ENCODE measurements around the gene KSR2. TPM values are rescaled to one million over a fixed set of nuclear protein-coding genes. Genes with fewer than 3 reads are reported as not detected.

KSR2 gene
- total RNA-seq, 1 donor from 2014 or later, result not detected

GRCh38 chr12:117882603-117883184, 86.1 kb downstream of the KSR2 start:
- H3K27me3 ChIP-seq (ENCODE audit: low read depth), result peaks cover 67% of the 10 kb centered on the region
- no peak for TF ChIP-seq CTCF (IDR thresholded peaks at IDR 0.05; ENCODE audit: borderline replicate concordance)
- H3K4me1 ChIP-seq, result no peaks in the 10 kb centered on the region
- H3K27ac ChIP-seq (replicated peaks), result no peak overlapping the region
- DNase-seq, result no peak
- intact Hi-C loops (cut with micrococcal nuclease), result no loop called here
- no peaks in the 10 kb centered on the region for H3K36me3 ChIP-seq
- H3K4me3 ChIP-seq, result no peak overlapping the region
- H3K9me3 ChIP-seq (replicated peaks), result no peaks in the 10 kb centered on the region

- DNase-seq, result no peak
- TF ChIP-seq CTCF (IDR thresholded peaks at IDR 0.05; ENCODE audit: borderline replicate concordance), result no peak
- Histone ChIP-seq H3K27ac (replicated peaks) (no peak overlapping the region), H3K4me3 (no peak overlapping the region), H3K4me1 (no peaks in the 10 kb centered on the region), H3K9me3 (replicated peaks) (no peaks in the 10 kb centered on the region), H3K27me3 (ENCODE audit: low read depth) (peaks cover 72% of the 10 kb centered on the region), H3K36me3 (no peaks in the 10 kb centered on the region)
- intact Hi-C loops (cut with micrococcal nuclease), result no loop called here
Measured at GRCh38 chr12:117882181-117882580, 86.6 kb downstream of the KSR2 start.

- no peaks in the 10 kb centered on the region for H3K36me3 ChIP-seq
- no peaks in the 10 kb centered on the region for H3K9me3 ChIP-seq (replicated peaks)
- H3K27me3 ChIP-seq (ENCODE audit: low read depth), result peaks cover 78% of the 10 kb centered on the region
- no peak overlapping the region for H3K27ac ChIP-seq (replicated peaks)
- DNase-seq, result no peak
- no peak overlapping the region for H3K4me3 ChIP-seq
- no peaks in the 10 kb centered on the region for H3K4me1 ChIP-seq
- no peak for TF ChIP-seq CTCF (IDR thresholded peaks at IDR 0.05; ENCODE audit: borderline replicate concordance)
- intact Hi-C loops (cut with micrococcal nuclease), result no loop called here
Measured at GRCh38 chr12:117881517-117881916, 87.3 kb downstream of the KSR2 start.

- Histone ChIP-seq H3K27me3 (ENCODE audit: low read depth) (peaks cover 70% of the 10 kb centered on the region), H3K4me3 (no peak overlapping the region), H3K4me1 (no peaks in the 10 kb centered on the region), H3K9me3 (replicated peaks) (no peaks in the 10 kb centered on the region), H3K36me3 (no peaks in the 10 kb centered on the region), H3K27ac (replicated peaks) (no peak overlapping the region)
- intact Hi-C loops (cut with micrococcal nuclease), result no loop called here
- no peak for DNase-seq
- no peak for TF ChIP-seq CTCF (IDR thresholded peaks at IDR 0.05; ENCODE audit: borderline replicate concordance)
Measured at GRCh38 chr12:117878605-117879004, 90.2 kb downstream of the KSR2 start.

GRCh38 chr12:117876436-117876816, 92.4 kb downstream of the KSR2 start:
- H3K36me3 ChIP-seq, result no peaks in the 10 kb centered on the region
- intact Hi-C loops (cut with micrococcal nuclease), result no loop called here
- H3K9me3 ChIP-seq (replicated peaks), result no peaks in the 10 kb centered on the region
- peaks cover 59% of the 10 kb centered on the region for H3K27me3 ChIP-seq (ENCODE audit: low read depth)
- H3K27ac ChIP-seq (replicated peaks), result no peak overlapping the region
- no peak for DNase-seq
- no peak overlapping the region for H3K4me3 ChIP-seq
- no peaks in the 10 kb centered on the region for H3K4me1 ChIP-seq
- no peak for TF ChIP-seq CTCF (IDR thresholded peaks at IDR 0.05; ENCODE audit: borderline replicate concordance)
